Measurements from ENCODE around the gene TUNAR. TPM values are rescaled to one million over a fixed set of nuclear protein-coding genes. Genes with fewer than 3 reads are reported as not detected.

Gene TUNAR
- 2.0 TPM for total RNA-seq (ENCODE audit: unreplicated experiment)
- long read RNA-seq, result 0 reads

GRCh38 chr14:95876761-95877538 lies at the start of gene TUNAR:
Gene TUNAR, plus strand, starts transcription at chr14:95876832.
- peak; percentile 21 for TF ChIP-seq CTCF (IDR thresholded peaks at IDR 0.05; ENCODE audit: unreplicated experiment)
- Mint-ChIP-seq H3K9me3 (ENCODE audit: unreplicated experiment) (no peaks in the 10 kb centered on the region), H3K27me3 (ENCODE audit: unreplicated experiment) (peaks cover 13% of the 10 kb centered on the region), H3K4me1 (ENCODE audit: unreplicated experiment) (peaks cover 13% of the 10 kb centered on the region), H3K36me3 (ENCODE audit: low read depth, unreplicated experiment) (peaks cover 5% of the 10 kb centered on the region), H3K27ac (ENCODE audit: unreplicated experiment) (peak within 1 kb of the TSS; percentile 64), H3K4me3 (ENCODE audit: unreplicated experiment) (peak within 1 kb of the TSS; percentile 86)
- DNase-seq (ENCODE audit: low spot score), result peak; percentile 77

GRCh38 chr14:95828649-95829265 lies 47.9 kb upstream of the TUNAR start:
- Mint-ChIP-seq H3K27me3 (ENCODE audit: unreplicated experiment) (peaks cover 3% of the 10 kb centered on the region), H3K27ac (ENCODE audit: unreplicated experiment) (no peak overlapping the region), H3K4me1 (ENCODE audit: unreplicated experiment) (no peaks in the 10 kb centered on the region), H3K4me3 (ENCODE audit: unreplicated experiment) (no peak overlapping the region), H3K9me3 (ENCODE audit: unreplicated experiment) (no peaks in the 10 kb centered on the region), H3K36me3 (ENCODE audit: low read depth, unreplicated experiment) (no peaks in the 10 kb centered on the region)
- no peak for TF ChIP-seq CTCF (IDR thresholded peaks at IDR 0.05; ENCODE audit: unreplicated experiment)
- DNase-seq (ENCODE audit: low spot score), result no peak

GRCh38 chr14:95829321-95829720 lies 47.3 kb upstream of the TUNAR start:
- no peaks in the 10 kb centered on the region for H3K4me1 Mint-ChIP-seq (ENCODE audit: unreplicated experiment)
- H3K36me3 Mint-ChIP-seq (ENCODE audit: low read depth, unreplicated experiment), result no peaks in the 10 kb centered on the region
- H3K27me3 Mint-ChIP-seq (ENCODE audit: unreplicated experiment), result peaks cover 3% of the 10 kb centered on the region
- no peak overlapping the region for H3K4me3 Mint-ChIP-seq (ENCODE audit: unreplicated experiment)
- no peak overlapping the region for H3K27ac Mint-ChIP-seq (ENCODE audit: unreplicated experiment)
- DNase-seq (ENCODE audit: low spot score), result no peak
- no peak for TF ChIP-seq CTCF (IDR thresholded peaks at IDR 0.05; ENCODE audit: unreplicated experiment)
- no peaks in the 10 kb centered on the region for H3K9me3 Mint-ChIP-seq (ENCODE audit: unreplicated experiment)

GRCh38 chr14:95830386-95830785 lies 46.2 kb upstream of the TUNAR start:
- Mint-ChIP-seq H3K4me1 (ENCODE audit: unreplicated experiment) (no peaks in the 10 kb centered on the region), H3K27me3 (ENCODE audit: unreplicated experiment) (peaks cover 3% of the 10 kb centered on the region), H3K9me3 (ENCODE audit: unreplicated experiment) (no peaks in the 10 kb centered on the region), H3K36me3 (ENCODE audit: low read depth, unreplicated experiment) (no peaks in the 10 kb centered on the region), H3K4me3 (ENCODE audit: unreplicated experiment) (no peak overlapping the region), H3K27ac (ENCODE audit: unreplicated experiment) (no peak overlapping the region)
- DNase-seq (ENCODE audit: low spot score), result no peak
- TF ChIP-seq CTCF (IDR thresholded peaks at IDR 0.05; ENCODE audit: unreplicated experiment), result no peak

- no peak for TF ChIP-seq CTCF (IDR thresholded peaks at IDR 0.05; ENCODE audit: unreplicated experiment)
- Mint-ChIP-seq H3K36me3 (ENCODE audit: low read depth, unreplicated experiment) (no peaks in the 10 kb centered on the region), H3K9me3 (ENCODE audit: unreplicated experiment) (no peaks in the 10 kb centered on the region), H3K27me3 (ENCODE audit: unreplicated experiment) (peaks cover 3% of the 10 kb centered on the region), H3K4me3 (ENCODE audit: unreplicated experiment) (no peak overlapping the region), H3K4me1 (ENCODE audit: unreplicated experiment) (no peaks in the 10 kb centered on the region), H3K27ac (ENCODE audit: unreplicated experiment) (no peak overlapping the region)
- no peak for DNase-seq (ENCODE audit: low spot score)
Measured at GRCh38 chr14:95831041-95831440, 45.6 kb upstream of the TUNAR start.
